Neural cell (in vitro differentiated cells): ENCODE results near the gene SCAI.

Experiments
- EP300 ChIP-seq: fragments of 450-650 bp; conservative IDR thresholded peaks from 2 replicates; pipeline ENCODE4 v1.6.1; 2014; ENCODE audit warnings: antibody characterized with exemption, mild to moderate bottlenecking, moderate library complexity; ENCODE audit not compliant: poor library complexity, severe bottlenecking
- EZH2 ChIP-seq: fragments of 200-600, 300-800 bp; shearing (Covaris generic), sonication (generic); IDR thresholded peaks from 2 replicates; pipeline ENCODE4 v1.6.1; 2014; ENCODE audit warnings: antibody characterized with exemption, low read length, borderline replicate concordance, mild to moderate bottlenecking; ENCODE audit not compliant: insufficient read depth, poor library complexity, severe bottlenecking
- POLR2AphosphoS5 ChIP-seq: IDR thresholded peaks from 2 replicates; pipeline ENCODE4 v1.6.1; 2012
- TF ChIP-seq, protein P1 (sequence below): fragments of 450-650 bp; IDR thresholded peaks from 2 replicates; pipeline ENCODE4 v1.5.1; 2014; ENCODE audit warnings: antibody characterized with exemption, mild to moderate bottlenecking, moderate library complexity; ENCODE audit not compliant: poor library complexity, severe bottlenecking
- TF ChIP-seq, protein P2 (sequence below): IDR thresholded peaks from 2 replicates; pipeline ENCODE4 v1.6.1; 2012; ENCODE audit warnings: borderline replicate concordance

DNA sequence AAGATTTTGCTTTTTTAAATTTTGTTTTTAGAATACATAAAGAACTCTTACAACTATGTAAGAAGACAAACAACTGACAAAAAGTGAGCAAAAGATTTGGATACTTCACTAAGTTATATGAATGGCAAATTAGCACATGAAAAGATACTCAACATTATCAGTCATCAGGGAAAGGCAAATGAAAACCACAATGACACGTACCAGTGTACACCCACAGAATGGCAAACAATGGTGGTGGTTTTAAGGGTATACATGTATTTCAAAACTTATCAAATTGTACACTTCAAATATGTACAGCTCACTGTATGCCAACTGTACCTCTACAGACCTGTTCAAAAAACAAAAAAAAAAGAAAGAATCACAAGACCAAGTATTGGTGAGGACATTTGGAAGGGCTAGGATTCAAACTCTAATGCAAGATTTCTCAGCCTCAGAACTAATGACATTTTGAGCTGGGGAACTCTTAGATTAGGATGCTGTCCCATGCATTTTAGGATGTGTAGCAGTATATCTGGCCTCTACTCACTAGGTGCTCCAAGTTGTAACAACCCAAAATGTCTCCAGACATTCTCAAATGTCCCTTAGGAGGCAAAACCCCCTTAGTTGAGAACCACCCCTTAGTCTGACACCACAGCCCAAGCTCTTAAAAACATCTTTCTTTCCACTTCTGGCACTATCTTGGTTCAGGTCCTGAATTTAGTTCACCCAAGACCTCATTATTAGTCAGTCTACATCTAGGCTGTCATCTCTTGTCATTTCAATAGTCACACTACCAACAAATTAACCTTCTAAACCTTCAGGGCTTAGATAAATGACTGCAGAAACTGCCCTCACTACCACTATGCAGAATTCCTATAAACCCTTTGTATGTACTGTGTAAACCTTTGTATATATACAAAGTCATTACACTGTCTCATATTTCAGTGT, 9.7 kb downstream of the SCAI start:
- no peak for TF ChIP-seq EP300
- TF ChIP-seq, protein P1, sequence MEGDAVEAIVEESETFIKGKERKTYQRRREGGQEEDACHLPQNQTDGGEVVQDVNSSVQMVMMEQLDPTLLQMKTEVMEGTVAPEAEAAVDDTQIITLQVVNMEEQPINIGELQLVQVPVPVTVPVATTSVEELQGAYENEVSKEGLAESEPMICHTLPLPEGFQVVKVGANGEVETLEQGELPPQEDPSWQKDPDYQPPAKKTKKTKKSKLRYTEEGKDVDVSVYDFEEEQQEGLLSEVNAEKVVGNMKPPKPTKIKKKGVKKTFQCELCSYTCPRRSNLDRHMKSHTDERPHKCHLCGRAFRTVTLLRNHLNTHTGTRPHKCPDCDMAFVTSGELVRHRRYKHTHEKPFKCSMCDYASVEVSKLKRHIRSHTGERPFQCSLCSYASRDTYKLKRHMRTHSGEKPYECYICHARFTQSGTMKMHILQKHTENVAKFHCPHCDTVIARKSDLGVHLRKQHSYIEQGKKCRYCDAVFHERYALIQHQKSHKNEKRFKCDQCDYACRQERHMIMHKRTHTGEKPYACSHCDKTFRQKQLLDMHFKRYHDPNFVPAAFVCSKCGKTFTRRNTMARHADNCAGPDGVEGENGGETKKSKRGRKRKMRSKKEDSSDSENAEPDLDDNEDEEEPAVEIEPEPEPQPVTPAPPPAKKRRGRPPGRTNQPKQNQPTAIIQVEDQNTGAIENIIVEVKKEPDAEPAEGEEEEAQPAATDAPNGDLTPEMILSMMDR, result no peak
- no peak for TF ChIP-seq POLR2AphosphoS5
- TF ChIP-seq EZH2, result no peak
- TF ChIP-seq, protein P2, sequence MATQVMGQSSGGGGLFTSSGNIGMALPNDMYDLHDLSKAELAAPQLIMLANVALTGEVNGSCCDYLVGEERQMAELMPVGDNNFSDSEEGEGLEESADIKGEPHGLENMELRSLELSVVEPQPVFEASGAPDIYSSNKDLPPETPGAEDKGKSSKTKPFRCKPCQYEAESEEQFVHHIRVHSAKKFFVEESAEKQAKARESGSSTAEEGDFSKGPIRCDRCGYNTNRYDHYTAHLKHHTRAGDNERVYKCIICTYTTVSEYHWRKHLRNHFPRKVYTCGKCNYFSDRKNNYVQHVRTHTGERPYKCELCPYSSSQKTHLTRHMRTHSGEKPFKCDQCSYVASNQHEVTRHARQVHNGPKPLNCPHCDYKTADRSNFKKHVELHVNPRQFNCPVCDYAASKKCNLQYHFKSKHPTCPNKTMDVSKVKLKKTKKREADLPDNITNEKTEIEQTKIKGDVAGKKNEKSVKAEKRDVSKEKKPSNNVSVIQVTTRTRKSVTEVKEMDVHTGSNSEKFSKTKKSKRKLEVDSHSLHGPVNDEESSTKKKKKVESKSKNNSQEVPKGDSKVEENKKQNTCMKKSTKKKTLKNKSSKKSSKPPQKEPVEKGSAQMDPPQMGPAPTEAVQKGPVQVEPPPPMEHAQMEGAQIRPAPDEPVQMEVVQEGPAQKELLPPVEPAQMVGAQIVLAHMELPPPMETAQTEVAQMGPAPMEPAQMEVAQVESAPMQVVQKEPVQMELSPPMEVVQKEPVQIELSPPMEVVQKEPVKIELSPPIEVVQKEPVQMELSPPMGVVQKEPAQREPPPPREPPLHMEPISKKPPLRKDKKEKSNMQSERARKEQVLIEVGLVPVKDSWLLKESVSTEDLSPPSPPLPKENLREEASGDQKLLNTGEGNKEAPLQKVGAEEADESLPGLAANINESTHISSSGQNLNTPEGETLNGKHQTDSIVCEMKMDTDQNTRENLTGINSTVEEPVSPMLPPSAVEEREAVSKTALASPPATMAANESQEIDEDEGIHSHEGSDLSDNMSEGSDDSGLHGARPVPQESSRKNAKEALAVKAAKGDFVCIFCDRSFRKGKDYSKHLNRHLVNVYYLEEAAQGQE, result no peak
